Measurements from ENCODE around the gene NR1D2.
A peak's percentile ranks its signal among the peaks of the same experiment; 100 is the strongest.

Gene NR1D2

DNA sequence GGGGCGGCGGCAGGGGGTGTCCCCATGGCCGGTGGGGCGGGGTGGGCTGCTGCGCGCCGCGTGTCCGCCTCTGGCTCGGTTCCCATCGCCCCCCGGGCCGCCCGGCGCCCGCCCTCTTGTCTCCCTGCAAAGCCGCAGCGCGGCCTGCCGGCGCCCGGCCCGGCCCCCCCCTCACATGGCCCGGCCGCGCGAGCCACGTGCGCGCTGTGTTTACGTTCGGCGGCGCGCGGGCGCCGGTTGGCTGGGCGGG is 502 bp downstream of the NR1D2 start:
- no peaks in the 10 kb centered on the region for H3K27me3 ChIP-seq
- TF ChIP-seq, protein P1, sequence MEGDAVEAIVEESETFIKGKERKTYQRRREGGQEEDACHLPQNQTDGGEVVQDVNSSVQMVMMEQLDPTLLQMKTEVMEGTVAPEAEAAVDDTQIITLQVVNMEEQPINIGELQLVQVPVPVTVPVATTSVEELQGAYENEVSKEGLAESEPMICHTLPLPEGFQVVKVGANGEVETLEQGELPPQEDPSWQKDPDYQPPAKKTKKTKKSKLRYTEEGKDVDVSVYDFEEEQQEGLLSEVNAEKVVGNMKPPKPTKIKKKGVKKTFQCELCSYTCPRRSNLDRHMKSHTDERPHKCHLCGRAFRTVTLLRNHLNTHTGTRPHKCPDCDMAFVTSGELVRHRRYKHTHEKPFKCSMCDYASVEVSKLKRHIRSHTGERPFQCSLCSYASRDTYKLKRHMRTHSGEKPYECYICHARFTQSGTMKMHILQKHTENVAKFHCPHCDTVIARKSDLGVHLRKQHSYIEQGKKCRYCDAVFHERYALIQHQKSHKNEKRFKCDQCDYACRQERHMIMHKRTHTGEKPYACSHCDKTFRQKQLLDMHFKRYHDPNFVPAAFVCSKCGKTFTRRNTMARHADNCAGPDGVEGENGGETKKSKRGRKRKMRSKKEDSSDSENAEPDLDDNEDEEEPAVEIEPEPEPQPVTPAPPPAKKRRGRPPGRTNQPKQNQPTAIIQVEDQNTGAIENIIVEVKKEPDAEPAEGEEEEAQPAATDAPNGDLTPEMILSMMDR (IDR thresholded peaks at IDR 0.05) = no peak
- intact Hi-C loops (cut with DNase I; ENCODE audit: low total_unique reads) = loop anchor here (2.0 kb wide), 1 partner anchor 29 kb away; the partner anchor contains the start of genes NKIRAS1 and RPL15
- peak overlapping the region; percentile 80 to 92 for H3K4me3 ChIP-seq
- peak overlapping the region; percentile 84 to 99 for H3K27ac ChIP-seq
- H3K4me1 ChIP-seq = peaks cover 0 to 48% (median 33%) of the 10 kb centered on the region in 4 donors
- no peak for DNase-seq
- no peaks in the 10 kb centered on the region for H3K36me3 ChIP-seq
- H3K9me3 ChIP-seq = no peaks in the 10 kb centered on the region

DNA sequence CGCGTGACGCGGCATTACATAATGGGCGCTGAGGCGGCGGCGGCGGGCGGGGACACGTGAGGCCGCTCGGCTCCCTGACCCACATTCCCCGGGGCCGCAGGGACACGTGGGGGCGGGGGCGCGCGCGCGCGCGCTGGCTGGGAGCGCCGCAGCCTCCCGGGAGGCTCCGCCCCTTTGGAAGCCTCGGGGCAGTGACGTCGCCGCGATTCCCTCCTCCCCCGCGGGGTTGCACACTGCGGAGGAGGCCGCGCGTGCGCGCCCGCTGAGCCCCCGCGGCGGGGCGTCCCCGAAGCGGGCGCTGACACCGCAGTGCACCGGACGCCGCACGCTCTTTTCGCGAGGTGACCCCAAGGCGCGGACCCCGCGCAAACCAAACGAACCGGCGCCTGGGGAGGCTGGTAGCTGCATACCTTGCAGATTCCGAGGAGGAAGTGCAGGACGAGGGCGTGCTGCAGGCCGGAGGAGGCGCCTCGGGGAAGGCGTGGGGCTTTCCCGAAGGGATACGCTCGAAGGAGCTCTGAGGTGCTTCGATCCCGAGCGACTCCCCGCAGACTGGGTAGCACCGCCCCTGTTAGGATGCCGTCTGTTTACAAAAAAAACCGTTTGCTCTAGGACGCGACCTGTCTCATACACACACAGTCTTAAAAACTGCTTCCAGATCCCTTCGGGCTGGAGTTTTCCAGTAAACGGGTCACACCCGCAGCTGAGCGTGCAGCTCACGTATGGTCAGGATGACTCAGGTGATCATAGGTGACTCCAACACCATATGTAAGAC is 1.0 kb downstream of the NR1D2 start:
- H3K9me3 ChIP-seq = no peaks in the 10 kb centered on the region
- DNase-seq = peak; percentile 96 to 99
- H3K36me3 ChIP-seq = no peaks in the 10 kb centered on the region
- no peaks in the 10 kb centered on the region for H3K27me3 ChIP-seq
- H3K27ac ChIP-seq = peak overlapping the region; percentile 83 to 99
- intact Hi-C loops (cut with DNase I; ENCODE audit: low total_unique reads) = loop anchor here (2.0 kb wide), 1 partner anchor 29 kb away; the partner anchor contains the start of genes NKIRAS1 and RPL15
- H3K4me1 ChIP-seq = peaks cover 0 to 53% (median 37%) of the 10 kb centered on the region in 4 donors
- TF ChIP-seq, protein P1 (IDR thresholded peaks at IDR 0.05) = no peak
- H3K4me3 ChIP-seq = peak overlapping the region; percentile 80 to 92

DNA sequence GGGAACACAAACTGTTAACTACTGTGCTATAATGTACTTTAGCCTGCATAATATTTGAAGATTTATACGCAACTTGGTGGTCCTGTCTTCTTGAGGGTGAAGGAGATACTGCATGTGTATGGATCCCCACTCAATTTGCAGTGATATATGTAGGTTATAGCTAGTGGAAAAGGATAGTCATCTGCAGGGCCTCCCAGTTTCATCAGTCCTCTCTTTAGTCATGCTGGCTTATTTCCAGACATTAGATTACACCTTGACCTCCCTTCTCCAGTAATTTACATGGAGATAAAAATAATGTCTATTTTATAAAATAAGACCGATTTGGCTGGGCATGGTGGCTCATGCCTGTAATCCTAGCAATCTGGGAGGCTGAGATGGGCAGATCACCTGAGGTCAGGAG is 3.7 kb downstream of the NR1D2 start:
- no peak overlapping the region for H3K4me3 ChIP-seq
- no peaks in the 10 kb centered on the region for H3K27me3 ChIP-seq
- no peak for DNase-seq
- peak overlapping the region in 1 of 2 donors; percentile 83 for H3K27ac ChIP-seq
- H3K36me3 ChIP-seq = no peaks in the 10 kb centered on the region
- H3K9me3 ChIP-seq = no peaks in the 10 kb centered on the region
- TF ChIP-seq, protein P1 (IDR thresholded peaks at IDR 0.05) = no peak
- H3K4me1 ChIP-seq = peaks cover 0 to 79% (median 57%) of the 10 kb centered on the region in 4 donors
- intact Hi-C loops (cut with DNase I; ENCODE audit: low total_unique reads) = no loop called here

DNA sequence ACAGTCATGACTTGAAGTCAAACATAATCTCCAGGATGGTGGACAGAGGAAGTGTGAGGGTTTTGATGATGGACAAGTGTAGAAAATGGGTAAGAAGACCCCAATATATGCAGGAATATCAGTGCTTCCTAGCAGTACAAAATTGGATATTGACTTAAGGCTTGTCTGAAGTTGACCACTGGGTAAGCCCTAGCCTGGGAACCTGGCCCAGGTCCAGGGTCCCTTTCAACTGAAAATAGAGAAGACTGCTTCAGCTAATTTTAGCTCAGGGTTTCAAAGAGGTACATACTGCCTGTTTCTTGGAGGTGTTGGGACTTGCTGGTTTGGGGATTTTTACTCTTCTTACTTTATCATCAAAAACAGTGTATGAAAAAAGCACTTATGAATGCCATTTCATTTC is 4.7 kb downstream of the NR1D2 start:
- Histone ChIP-seq H3K4me1 (peaks cover 0 to 85% (median 61%) of the 10 kb centered on the region in 4 donors), H3K9me3 (no peaks in the 10 kb centered on the region), H3K27me3 (no peaks in the 10 kb centered on the region), H3K27ac (peak overlapping the region; percentile 38 to 83), H3K36me3 (peaks cover 0 to 3% (median 0%) of the 10 kb centered on the region in 3 donors), H3K4me3 (no peak overlapping the region)
- TF ChIP-seq, protein P1 (IDR thresholded peaks at IDR 0.05) = no peak
- peak in 1 of 2 donors; percentile 43 for DNase-seq
- intact Hi-C loops (cut with DNase I; ENCODE audit: low total_unique reads) = no loop called here

DNA sequence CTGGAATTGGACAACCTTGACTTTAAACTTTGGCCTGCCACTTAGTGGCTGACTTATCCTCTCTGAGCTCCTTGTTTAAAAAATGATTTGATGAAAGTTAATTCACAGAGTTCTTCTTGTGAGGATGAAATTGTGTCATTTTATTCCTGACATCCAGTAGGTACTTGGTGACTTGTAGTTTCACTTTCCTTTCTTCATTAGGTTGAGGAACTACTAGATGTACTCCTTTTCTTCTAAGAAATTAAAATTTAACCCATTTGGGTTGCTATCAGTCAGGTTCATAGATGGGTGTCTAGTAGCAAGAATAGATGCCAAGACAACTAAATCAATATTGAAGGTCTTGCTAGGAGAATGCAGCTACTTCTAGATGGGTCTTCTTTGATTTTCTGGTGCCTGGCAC is 5.2 kb downstream of the NR1D2 start:
- DNase-seq = no peak
- H3K9me3 ChIP-seq = no peaks in the 10 kb centered on the region
- peaks cover 0 to 7% (median 0%) of the 10 kb centered on the region in 3 donors for H3K36me3 ChIP-seq
- TF ChIP-seq, protein P1 (IDR thresholded peaks at IDR 0.05) = no peak
- intact Hi-C loops (cut with DNase I; ENCODE audit: low total_unique reads) = no loop called here
- H3K4me3 ChIP-seq = no peak overlapping the region
- H3K4me1 ChIP-seq = peaks cover 0 to 90% (median 63%) of the 10 kb centered on the region in 4 donors
- H3K27me3 ChIP-seq = no peaks in the 10 kb centered on the region
- peak overlapping the region; percentile 55 to 83 for H3K27ac ChIP-seq

Data from tibial artery (tissue), 4 donors.